GM12801 (cell line): ENCODE results near the gene TSPAN14.

Experiments used
- CTCF ChIP-seq: IDR thresholded peaks from one replicate; pipeline ENCODE4 v1.5.1; 2011; ENCODE audit warnings: control low read depth; ENCODE audit not compliant: insufficient read length; ENCODE audit errors: extremely low read depth

The TSPAN14 gene

GRCh38 chr10:80540981-80541750 lies 87.1 kb downstream of the TSPAN14 start:
- no peak for TF ChIP-seq CTCF

GRCh38 chr10:80542053-80542452 lies 87.9 kb downstream of the TSPAN14 start:
- no peak for TF ChIP-seq CTCF

DNA sequence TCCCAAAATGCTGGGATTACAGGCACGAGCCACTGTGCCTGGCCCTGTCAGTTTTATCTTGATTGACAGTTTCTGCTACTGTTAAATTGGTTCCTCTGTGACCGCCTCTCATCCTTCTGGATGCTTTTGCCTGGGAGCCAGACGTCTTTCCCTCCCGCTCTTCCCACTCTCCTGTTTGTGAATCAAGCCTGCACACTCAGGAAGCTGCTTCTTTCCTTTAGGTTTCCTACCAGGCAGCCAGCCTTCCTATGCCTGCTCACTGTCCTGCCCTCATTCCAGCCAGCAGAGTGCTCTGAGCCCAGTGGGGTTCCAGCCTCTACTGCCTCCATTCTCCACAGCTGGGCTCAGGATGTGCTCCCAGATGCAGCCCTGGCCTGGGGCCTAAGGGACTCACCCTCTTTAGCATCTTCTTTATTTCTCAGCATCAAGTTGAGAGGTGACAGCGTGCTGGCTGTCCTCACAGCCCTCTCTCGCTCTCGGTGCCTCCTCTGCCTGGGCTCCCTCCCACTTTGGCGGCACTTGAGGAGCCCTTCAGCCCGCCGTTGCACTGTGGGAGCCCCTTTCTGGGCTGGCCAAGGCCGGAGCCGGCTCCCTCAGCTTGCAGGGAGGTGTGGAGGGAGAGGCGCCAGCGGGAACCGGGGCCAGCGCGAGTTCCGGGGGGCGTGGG lies 88.7 kb downstream of the TSPAN14 start:
- TF ChIP-seq CTCF: no peak

DNA sequence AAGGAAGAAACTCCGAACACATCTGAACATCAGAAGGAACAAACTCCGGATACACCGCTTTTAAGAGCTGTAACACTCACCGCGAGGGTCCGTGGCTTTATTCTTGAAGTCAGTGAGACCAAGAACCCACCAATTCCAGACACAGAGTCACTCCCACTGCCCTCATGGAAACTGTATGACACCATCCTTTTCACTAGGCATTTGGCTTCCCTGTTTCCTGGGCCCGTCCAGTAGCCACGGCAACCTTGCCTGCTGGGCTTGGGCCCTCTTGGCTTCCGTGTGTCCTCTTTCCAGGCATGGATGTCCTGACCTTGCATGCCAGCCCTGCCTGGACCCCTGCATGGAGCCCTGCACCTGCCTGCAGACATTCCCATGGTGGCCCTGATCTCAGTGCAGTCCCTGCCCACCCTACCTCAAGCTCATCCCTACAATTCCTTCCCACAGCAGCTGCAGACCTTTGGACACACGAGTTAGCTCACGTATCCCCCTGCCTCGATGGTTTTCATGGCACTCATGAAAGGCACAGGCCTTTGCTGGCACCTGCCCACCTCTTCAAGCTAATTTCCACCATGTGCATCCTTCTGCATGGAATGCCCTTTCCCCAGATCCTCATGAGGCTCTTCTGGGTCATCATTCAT lies 90.3 kb downstream of the TSPAN14 start:
- no peak for TF ChIP-seq CTCF

DNA sequence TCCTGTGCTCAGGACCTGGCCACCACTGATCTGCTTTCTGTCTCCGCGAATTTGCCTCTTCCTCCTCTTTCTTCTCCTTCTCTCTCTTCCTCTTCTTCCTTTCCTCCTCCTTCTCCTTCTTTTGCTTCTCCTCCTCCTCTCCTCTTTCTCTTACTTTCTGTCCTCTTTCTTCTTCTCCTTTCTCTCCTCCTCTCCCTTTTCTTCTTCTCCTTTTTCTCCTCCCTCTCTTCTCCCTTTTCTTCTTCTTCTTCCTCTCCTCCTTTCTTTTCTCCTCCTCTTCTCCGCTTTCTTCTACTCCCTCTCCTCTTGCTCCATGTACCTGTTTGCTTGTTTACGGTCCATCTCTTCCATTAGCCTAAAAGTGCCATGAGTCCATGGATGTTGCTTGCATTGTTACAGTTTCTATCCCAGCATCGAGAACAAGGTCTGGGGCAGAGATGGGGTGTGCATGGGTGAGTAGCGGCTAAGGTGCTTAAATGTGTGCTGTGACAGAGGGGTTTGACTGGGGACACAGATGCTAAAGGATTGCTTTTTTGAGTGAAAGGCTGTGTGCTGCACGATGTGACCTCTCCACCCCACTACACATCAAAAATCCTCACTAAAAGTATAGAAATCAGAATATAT lies 91.3 kb downstream of the TSPAN14 start:
- no peak for TF ChIP-seq CTCF

DNA sequence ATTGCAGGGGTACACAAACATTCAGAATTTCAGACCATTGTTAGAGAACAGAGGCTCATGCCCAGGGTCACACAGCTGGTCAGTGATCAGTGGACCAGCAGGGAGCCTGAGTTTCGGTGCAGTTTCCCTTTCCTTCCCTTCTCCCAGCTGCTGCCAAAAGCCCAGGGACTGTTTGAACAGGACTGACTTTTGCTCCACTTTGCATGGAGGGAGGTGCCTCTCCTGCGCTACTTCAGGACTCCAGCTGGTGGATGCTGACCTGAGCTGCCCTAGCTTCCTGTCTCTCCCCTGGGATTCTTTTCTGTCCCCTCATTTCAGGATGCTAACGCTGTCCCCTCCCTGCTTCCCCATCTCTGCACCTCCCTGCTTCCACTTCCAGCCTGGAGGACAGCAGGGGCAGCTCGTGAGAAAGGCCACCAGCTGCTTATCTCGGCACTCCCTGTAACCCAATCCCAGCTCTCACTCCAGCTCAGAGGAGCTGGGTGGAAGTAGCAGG lies 98.1 kb downstream of the TSPAN14 start:
- no peak for TF ChIP-seq CTCF

- no peak for TF ChIP-seq CTCF
Observed at GRCh38 chr10:80553436-80553835, 99.3 kb downstream of the TSPAN14 start.
